ENCODE measurements around the gene UBD.

The UBD gene

GRCh38 chr6:29559524-29560287 is at the start of gene UBD:
UBD (minus strand) TSS chr6:29559732; CDS start chr6:29559701, 31 bp downstream.
- no peak for DNase-seq

- no peak for DNase-seq
These were observed 48.6 kb upstream of the UBD start for GRCh38 chr6:29608131-29608530.

- DNase-seq, result no peak
These were observed 44.4 kb upstream of the UBD start for GRCh38 chr6:29603930-29604329.

GRCh38 chr6:29603456-29603855 is 43.9 kb upstream of the UBD start:
- DNase-seq, result no peak

GRCh38 chr6:29602564-29603361 is 43.2 kb upstream of the UBD start:
- DNase-seq, result peak; percentile 52

- no peak for DNase-seq
These were observed 38.7 kb upstream of the UBD start for GRCh38 chr6:29598172-29598747.

- DNase-seq, result no peak
These were observed 37.7 kb upstream of the UBD start for GRCh38 chr6:29597184-29597583.

- no peak for DNase-seq
These were observed 36.9 kb upstream of the UBD start for GRCh38 chr6:29596381-29596900.

GRCh38 chr6:29593199-29593855 is 33.8 kb upstream of the UBD start:
- no peak for DNase-seq

GRCh38 chr6:29591677-29592076 is 32.1 kb upstream of the UBD start:
- DNase-seq, result no peak

- no peak for DNase-seq
These were observed 30.8 kb upstream of the UBD start for GRCh38 chr6:29590218-29590808.

- DNase-seq, result peak; percentile 38
These were observed 30.0 kb upstream of the UBD start for GRCh38 chr6:29589423-29590048.

GRCh38 chr6:29584821-29585220 is 25.3 kb upstream of the UBD start, which contains the start of gene OR2H2:
OR2H2 (plus strand) TSS chr6:29585121; CDS start chr6:29587945, 2,824 bp downstream.
- no peak for DNase-seq

- DNase-seq, result no peak
These were observed 18.0 kb upstream of the UBD start for GRCh38 chr6:29577544-29577943.

- no peak for DNase-seq
These were observed 16.5 kb upstream of the UBD start for GRCh38 chr6:29576056-29576455.

GRCh38 chr6:29567991-29568390 is 8.5 kb upstream of the UBD start:
- no peak for DNase-seq

- DNase-seq, result no peak
These were observed 8.0 kb upstream of the UBD start for GRCh38 chr6:29567541-29567940.

- no peak for DNase-seq
These were observed 7.3 kb upstream of the UBD start for GRCh38 chr6:29566856-29567255.

GRCh38 chr6:29564875-29565274 is 5.3 kb upstream of the UBD start:
- no peak for DNase-seq

- DNase-seq, result no peak
These were observed 4.0 kb upstream of the UBD start for GRCh38 chr6:29563435-29563965.

GRCh38 chr6:29561606-29562181 is 2.2 kb upstream of the UBD start:
- DNase-seq, result no peak

Measured in NCI-H2171 treated with DMSO at 0.1 percent for 48 hours (cell line).